Measurements from ENCODE around the gene GABBR2. TPM values are rescaled to one million over a fixed set of nuclear protein-coding genes. Genes with fewer than 3 reads are reported as not detected.

The GABBR2 gene
- total and polyA plus RNA-seq, 9 of the 15 experiments (the other 6 are each of a cell fraction or from before 2014, with no cell fraction given), result 0.15 to 1.9 (median 0.32) TPM

GRCh38 chr9:98251551-98251950 lies 457.2 kb downstream of the GABBR2 start:
- Histone ChIP-seq H4K20me1 (replicated peaks; ENCODE audit: control insufficient read depth, insufficient read depth, low read length) (no peaks in the 10 kb centered on the region), H3K27ac (ENCODE audit: extremely low read depth, low read depth, low read length) (no peak overlapping the region), H3K4me3 (no peak overlapping the region), H3K9me1 (ENCODE audit: control insufficient read depth, insufficient read depth, low read length) (no peaks in the 10 kb centered on the region), H3K9ac (ENCODE audit: insufficient read depth in 1 of 2, low read depth in 2 of 2, low read length in 2 of 2) (peak overlapping the region in 1 of 2 experiments; percentile 60; a peak in 1 of 4 replicates), H3K4me1 (replicated peaks in 1 of 2; ENCODE audit: control insufficient read depth in 2 of 2, insufficient read depth in 2 of 2, low read length in 2 of 2) (peaks cover 50 to 59% of the 10 kb centered on the region in 2 experiments), H3K36me3 (ENCODE audit: control insufficient read depth, insufficient read depth, low read length) (peaks cover 22% of the 10 kb centered on the region; the same call in 2 of the 3 replicates), H3K9me3 (replicated peaks; ENCODE audit: control insufficient read depth, insufficient read depth, low read depth, low read length) (no peaks in the 10 kb centered on the region), H3K79me2 (ENCODE audit: control insufficient read depth, insufficient read depth, low read length) (peaks cover 19% of the 10 kb centered on the region), H3K27me3 (ENCODE audit: control insufficient read depth in 2 of 2, insufficient read depth in 2 of 2, low read length in 2 of 2) (no peaks in the 10 kb centered on the region), H2AFZ (ENCODE audit: low read depth, low read length) (no peak overlapping the region), H3K4me2 (ENCODE audit: insufficient read depth, low read length) (no peak overlapping the region)
- no peak for ATAC-seq
- CTCF ChIA-PET (ENCODE audit: low intra/inter-chr PET ratio), result no interaction called here
- FAIRE-seq, result no peak
- TF ChIP-seq CHD7 (IDR thresholded peaks at IDR 0.05; ENCODE audit: low read depth, low read length) (no peak), DIDO1 (tag; IDR thresholded peaks at IDR 0.05; ENCODE audit: low read depth) (no peak), NFIC (IDR thresholded peaks at IDR 0.05) (0 out of 2 replicates have a peak, but pooled peaks have one; percentile 14)
- BruUV-seq (replicated peaks), result no TSS peak
- 77% methylated on average over 9 of the region's 9 CpGs for WGBS (ENCODE audit: insufficient coverage, low coverage, missing lambda C conversion rate)
- intact Hi-C loops (cut with micrococcal nuclease) (no loop called here), in situ Hi-C loops (cut with MboI) (loop anchor here (25.0 kb wide), 1 partner anchor 339 kb away; the partner anchor contains the start of gene TRMO)
- POLR2A ChIA-PET, result no interaction called here
- no peak for DNase-seq (ENCODE audit: extremely low read depth in 1 of 4, low spot score in 3 of 4)

Data from K562 (cell line).